Endothelial cell of umbilical vein (primary cell): ENCODE results near the gene BIRC6.

ENCODE experiments used
- CTCF ChIP-seq, 2 donors: IDR thresholded peaks; 1 replicate in 1 of 2; 2 replicates in 1 of 2; pipeline ENCODE4 v1.5.1; 2011; ENCODE audit warnings: low read length in 2 of 2, mild to moderate bottlenecking in 2 of 2, moderate library complexity in 2 of 2, control low read depth in 1 of 2, inconsistent platforms in 1 of 2, low read depth in 1 of 2; ENCODE audit not compliant: insufficient read depth in 1 of 2; ENCODE audit errors: extremely low read depth in 1 of 2
- EZH2 ChIP-seq: IDR thresholded peaks from 2 replicates; pipeline ENCODE4 v1.6.1; 2012; ENCODE audit warnings: borderline replicate concordance, low read depth, mild to moderate bottlenecking, moderate library complexity, low read length, inconsistent platforms; ENCODE audit not compliant: severe bottlenecking
- GATA2 ChIP-seq: IDR thresholded peaks from 2 replicates; pipeline ENCODE4 v1.7.0; 2011; ENCODE audit warnings: low read depth, mild to moderate bottlenecking, moderate library complexity, mixed read lengths, low read length; ENCODE audit not compliant: insufficient read length, insufficient read depth
- JUN ChIP-seq: IDR thresholded peaks from 2 replicates; pipeline ENCODE4 v1.6.1; 2011; ENCODE audit warnings: borderline replicate concordance, low read depth; ENCODE audit not compliant: insufficient read length, insufficient read depth
- MYC ChIP-seq: IDR thresholded peaks from one replicate; pipeline ENCODE4 v1.6.1; 2011; ENCODE audit warnings: mild to moderate bottlenecking, low read depth, low read length
- POLR2A ChIP-seq: IDR thresholded peaks from 2 replicates; pipeline ENCODE4 v1.6.1; 2012; ENCODE audit warnings: low read depth, mild to moderate bottlenecking, control low read depth, low read length
- POLR2AphosphoS5 ChIP-seq: IDR thresholded peaks from 2 replicates; pipeline ENCODE4 v1.6.1; 2012; ENCODE audit warnings: low read depth, mild to moderate bottlenecking, control low read depth, low read length, moderate library complexity; ENCODE audit not compliant: insufficient read depth
- TF ChIP-seq, protein P1 (sequence below): IDR thresholded peaks from 2 replicates; pipeline ENCODE4 v1.6.1; 2011; ENCODE audit not compliant: insufficient read depth, insufficient read length

GRCh38 chr2:32641180-32641579 lies 284.4 kb downstream of the BIRC6 start:
- no peak for TF ChIP-seq CTCF (IDR thresholded peaks at IDR 0.05; ENCODE audit: extremely low read depth in 1 of 2, insufficient read depth in 1 of 2, low read depth in 1 of 2, low read length in 2 of 2)
- TF ChIP-seq POLR2A = no peak
- TF ChIP-seq POLR2AphosphoS5 = no peak
- TF ChIP-seq EZH2 = no peak
- TF ChIP-seq JUN = no peak
- TF ChIP-seq MYC = no peak
- TF ChIP-seq GATA2 = no peak
- TF ChIP-seq, protein P1, sequence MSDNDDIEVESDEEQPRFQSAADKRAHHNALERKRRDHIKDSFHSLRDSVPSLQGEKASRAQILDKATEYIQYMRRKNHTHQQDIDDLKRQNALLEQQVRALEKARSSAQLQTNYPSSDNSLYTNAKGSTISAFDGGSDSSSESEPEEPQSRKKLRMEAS = no peak
